HepG2 (cell line): ENCODE data around the gene TTLL1. TPM values are rescaled to one million over a fixed set of nuclear protein-coding genes. Genes with fewer than 3 reads are reported as not detected.

Experiments used
- ATAC-seq: fragments of 200-7000 bp; cut with Tn5 transposase; 3 replicates; pipeline ENCODE4 v1.9.1; 2020; ENCODE audit warnings: mild to moderate bottlenecking, moderate library complexity
- BruUV-seq: library from RNA; stranded (reverse); fragments of 400-500 nt; replicated peaks from 2 replicates; lab custom pipeline; 2021; lab: Mats Ljungman, UMichigan
- CTCF ChIA-PET: fragments of 300-600 bp; formaldehyde crosslinking; extraction: SDS; loops from one replicate; lab custom pipeline; 2021; ENCODE audit warnings: low total read pairs, inconsistent platforms, low intra/inter-chr PET ratio; lab: Yijun Ruan, JAX
- POLR2A ChIA-PET: fragments of 350-600 bp; sonication (Branson Sonifier 250); formaldehyde crosslinking; loops from one replicate; lab custom pipeline; 2020; ENCODE audit warnings: antibody characterized with exemption, inconsistent platforms; lab: Yijun Ruan, JAX
- DNase-seq: peaks from one replicate; pipeline ENCODE4 v3.0.0-alpha.2; 2015; ENCODE audit warnings: low spot score
- FAIRE-seq: peaks from 3 replicates; lab custom pipeline; 2011; peaks lifted over from hg19 to GRCh38; lab: Jason Lieb, UNC
- H2AFZ ChIP-seq: one replicate; pipeline ENCODE4 v1.6.1; 2011; ENCODE audit warnings: low read length, inconsistent platforms
- H3K27ac ChIP-seq: fragments of 300-600 bp; 3 replicates; pipeline ENCODE4 v1.8.0; 2011; ENCODE audit warnings: mixed run types, mild to moderate bottlenecking, mixed read lengths, low read length, inconsistent platforms; ENCODE audit not compliant: insufficient read depth; ENCODE audit errors: extremely low read length
- H3K27me3 ChIP-seq, 2 experiments: fragments of 200-600 bp in 1 of 2; 2 replicates in 1 of 2; 3 replicates in 1 of 2; pipeline versions ENCODE4 v1.6.0 to v1.8.0; 2011; ENCODE audit warnings: low read length in 2 of 2, mild to moderate bottlenecking in 2 of 2, moderate library complexity in 2 of 2, inconsistent platforms in 1 of 2; ENCODE audit not compliant: insufficient read depth in 2 of 2, control insufficient read depth in 1 of 2
- H3K36me3 ChIP-seq, 2 experiments: fragments of 200-600 bp in 1 of 2; replicated peaks in 1 of 2; 2 replicates in 1 of 2; 3 replicates in 1 of 2; pipeline versions ENCODE4 v1.5.1 to v1.8.0; 2011; ENCODE audit warnings: low read length in 2 of 2, inconsistent platforms in 1 of 2; ENCODE audit not compliant: insufficient read depth in 2 of 2, control insufficient read depth in 1 of 2
- H3K4me1 ChIP-seq: 2 replicates; pipeline ENCODE4 v1.5.1; 2012; ENCODE audit warnings: low read length, inconsistent platforms; ENCODE audit not compliant: insufficient read depth
- H3K4me2 ChIP-seq: 2 replicates; pipeline ENCODE4 v1.6.0; 2011; ENCODE audit warnings: low read depth, low read length, inconsistent platforms
- H3K4me3 ChIP-seq, 3 experiments: fragments of 200-600 bp in 1 of 3; sonication (generic), shearing (Covaris generic) in 1 of 3; replicated peaks in 1 of 3; 2 replicates each; pipeline ENCODE4 v1.5.1; 2011 to 2016; ENCODE audit warnings: low read length in 3 of 3, inconsistent platforms in 2 of 3, low read depth in 2 of 3, mild to moderate bottlenecking in 2 of 3, control low read depth in 1 of 3, mixed read lengths in 1 of 3; ENCODE audit not compliant: insufficient read depth in 1 of 3
- H3K79me2 ChIP-seq: one replicate; pipeline ENCODE4 v1.6.1; 2011; ENCODE audit warnings: low read length, inconsistent platforms; ENCODE audit not compliant: insufficient read depth
- H3K9ac ChIP-seq: 2 replicates; pipeline ENCODE4 v1.6.0; 2011; ENCODE audit warnings: mild to moderate bottlenecking, low read depth, low read length, inconsistent platforms; ENCODE audit not compliant: insufficient read depth
- H3K9me3 ChIP-seq: 2 replicates; pipeline ENCODE4 v1.5.1; 2012; ENCODE audit warnings: mild to moderate bottlenecking, low read length
- H4K20me1 ChIP-seq: 2 replicates; pipeline ENCODE4 v1.6.0; 2011; ENCODE audit warnings: inconsistent platforms, mild to moderate bottlenecking, low read length, moderate library complexity; ENCODE audit not compliant: insufficient read depth
- CHD4 ChIP-seq: fragments of 200-600 bp; sonication (generic); IDR thresholded peaks from 2 replicates; pipeline ENCODE4 v1.7.0; 2017; ENCODE audit warnings: mild to moderate bottlenecking, low read length, borderline replicate concordance
- NFATC3 ChIP-seq: sonication (generic); formaldehyde crosslinking; IDR thresholded peaks from 2 replicates; pipeline ENCODE4 v1.5.1; 2020; ENCODE audit warnings: mild to moderate bottlenecking, missing genetic modification reagents
- POLR2A ChIP-seq, 2 experiments: IDR thresholded peaks; 2 replicates each; pipeline ENCODE4 v1.6.1; 2011; ENCODE audit warnings: low read depth in 2 of 2, low read length in 2 of 2, mild to moderate bottlenecking in 1 of 2, moderate library complexity in 1 of 2; ENCODE audit not compliant: insufficient read depth in 1 of 2
- SMARCE1 ChIP-seq: fragments of 450-650 bp; IDR thresholded peaks from 2 replicates; pipeline ENCODE4 v1.6.1; 2017; ENCODE audit warnings: borderline replicate concordance
- ZNF574 ChIP-seq: sonication (generic); formaldehyde crosslinking; IDR thresholded peaks from 2 replicates; pipeline ENCODE4 v1.4.0; 2020; ENCODE audit warnings: missing genetic modification reagents
- WGBS: methylation state at CpG from one replicate; pipeline ENCODE4 v1.1.6; 2017; ENCODE audit warnings: low lambda C conversion rate; 5-methylcytosine and 5-hydroxymethylcytosine counted together
- in situ Hi-C: cut with HindIII; loops from 2 replicates; pipeline ENCODE4 v1.10.0; 2017; ENCODE audit warnings: low pct_unique_long_range_greater_than_20kb; ENCODE audit not compliant: extremely low pct_ligation_motif_present
- intact Hi-C: fragments of 100-400 bp; cut with micrococcal nuclease; formaldehyde crosslinking; loops from one replicate; pipeline ENCODE4 v1.10.0; 2022; ENCODE audit not compliant: unreplicated experiment
- polyA plus RNA-seq, 8 experiments: library from polyadenylated mRNA; depleted of rRNA in 3 of 8; stranded (reverse) in 7 of 8; unstranded in 1 of 8; fragments of >200 nt; fragmentation: Illumina TruSeq in 4 of 8; extraction: Trizol in 4 of 8; gene quantifications; 2 replicates each; pipeline versions ENCODE4 v1.2.1 to v1.2.3, GENCODE V29; 2011 to 2016; ENCODE audit warnings: low read depth in 4 of 8, missing spikeins in 1 of 8, mixed read lengths in 1 of 8; ENCODE audit not compliant: insufficient read depth in 1 of 8
- total RNA-seq, 5 experiments: library from RNA; depleted of rRNA; stranded (reverse); fragments of >200 nt; fragmentation: Illumina TruSeq; extraction: Trizol; gene quantifications; 2 replicates each; pipeline ENCODE4 v1.2.3, GENCODE V29; 2016; ENCODE audit warnings: low read depth in 1 of 5

The TTLL1 gene
- total and polyA plus RNA-seq, 2 of the 13 experiments (the other 11 are each of a cell fraction or from before 2014, with no cell fraction given): 1.6 to 5.3 TPM

DNA sequence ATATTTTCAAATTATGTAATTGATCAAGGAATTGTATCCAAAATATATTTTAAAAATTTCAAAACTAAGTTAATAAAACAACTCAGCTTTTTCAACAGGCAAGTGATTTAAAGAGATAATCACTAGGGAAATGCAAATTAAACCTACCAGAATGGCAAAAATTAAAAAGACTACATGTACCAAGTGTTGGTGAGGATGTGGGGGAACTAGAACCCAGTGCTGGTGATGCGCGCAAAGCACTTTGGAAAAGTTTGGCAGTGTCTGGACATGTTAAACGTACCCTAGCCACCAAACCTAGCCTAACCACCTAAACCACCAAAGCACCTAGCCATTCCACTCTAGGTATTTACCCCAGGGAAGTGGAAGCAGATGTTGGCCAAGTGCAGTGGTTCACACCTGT, 97.1 kb downstream of the TTLL1 start:
- Histone ChIP-seq H4K20me1 (peaks cover 12% of the 10 kb centered on the region), H3K27ac (peak overlapping the region; percentile 100), H3K27me3 (no peaks in the 10 kb centered on the region), H3K9ac (no peak overlapping the region; the same call in 1 of the 2 replicates), H3K4me1 (peaks cover 94% of the 10 kb centered on the region), H2AFZ (no peak overlapping the region), H3K79me2 (peaks cover 75% of the 10 kb centered on the region), H3K4me2 (peak overlapping the region; percentile 100), H3K4me3 (peak overlapping the region in 1 of 3 experiments; percentile 64; a peak in 2 of 6 replicates), H3K9me3 (no peaks in the 10 kb centered on the region), H3K36me3 (0 out of 5 replicates have a peak, but pooled peaks cover 0 to 3% of the 10 kb centered on the region in 2 experiments)
- FAIRE-seq (no peak), DNase-seq (no peak), ATAC-seq (no peak)
- ChIA-PET CTCF (no interaction called here), POLR2A (interaction anchor here (2.0 to 6.1 kb wide), 5 partner anchors 13 to 45 kb away, joined by 8 to 185 read pairs (median 18); partner anchors contain the start of gene PACSIN2)
- BruUV-seq: no TSS peak
- intact Hi-C loops: loop anchor here (2.0 to 10.0 kb wide), 3 partner anchors 13 to 47 kb away; no protein-coding TSS in a partner anchor
- TF ChIP-seq CHD4: no peak
- peak in 1 of 2 experiments; percentile 27; a peak in 1 of 4 replicates for TF ChIP-seq POLR2A (IDR thresholded peaks at IDR 0.05; ENCODE audit: insufficient read depth in 1 of 2, low read depth in 2 of 2, low read length in 2 of 2)
- no peak for TF ChIP-seq SMARCE1
- TF ChIP-seq NFATC3 (CRISPR knock-in tag): no peak
- TF ChIP-seq ZNF574 (CRISPR knock-in tag): no peak
- 83% methylated on average over 3 of the region's 3 CpGs for WGBS
- in situ Hi-C loops: loop anchor here (5.0 kb wide), 1 partner anchor 50 kb away; no protein-coding TSS in a partner anchor
